SK-N-SH treated with all-trans-retinoic acid at 6 μM for 48 hours (cell line): ENCODE results near the gene AOPEP.

Source experiments
- ATAC-seq: fragments of 200-7000 bp; cut with Tn5 transposase; 3 replicates; pipeline ENCODE4 v1.9.1; 2020; ENCODE audit warnings: mild to moderate bottlenecking, moderate library complexity
- ARNTL ChIP-seq: fragments of 450-650 bp; formaldehyde crosslinking; IDR thresholded peaks from 2 replicates; pipeline ENCODE4 v1.5.0; 2020; ENCODE audit warnings: low read depth, mild to moderate bottlenecking, moderate library complexity, borderline replicate concordance
- BACH2 ChIP-seq: fragments of 250-450 bp; sonication (Bioruptor Pico); IDR thresholded peaks from 2 replicates; pipeline ENCODE4 v1.9.0; 2021; ENCODE audit warnings: mild to moderate bottlenecking, borderline replicate concordance
- CSDC2 ChIP-seq: fragments of 250-450 bp; sonication (Bioruptor Pico); IDR thresholded peaks from 2 replicates; pipeline ENCODE4 v1.5.0; 2020; ENCODE audit warnings: mild to moderate bottlenecking, moderate library complexity
- ISL1 ChIP-seq: fragments of 250-450 bp; sonication (Bioruptor Pico); IDR thresholded peaks from 2 replicates; pipeline ENCODE4 v2.1.2; 2022; ENCODE audit warnings: mild to moderate bottlenecking, moderate library complexity
- OSR1 ChIP-seq: fragments of 250-450 bp; sonication (Bioruptor Pico); IDR thresholded peaks from 2 replicates; pipeline ENCODE4 v1.8.0; 2022; ENCODE audit warnings: moderate library complexity, mild to moderate bottlenecking, inconsistent platforms
- PATZ1 ChIP-seq: fragments of 250-450 bp; sonication (Bioruptor Pico); IDR thresholded peaks from 2 replicates; pipeline ENCODE4 v1.8.0; 2020; ENCODE audit warnings: mild to moderate bottlenecking, moderate library complexity, borderline replicate concordance
- POU6F1 ChIP-seq: fragments of 250-450 bp; sonication (Bioruptor Pico); IDR thresholded peaks from 2 replicates; pipeline ENCODE4 v1.8.0; 2021; ENCODE audit warnings: low read depth, mild to moderate bottlenecking, moderate library complexity, borderline replicate concordance
- PPARA ChIP-seq: fragments of 250-450 bp; sonication (Bioruptor Pico); IDR thresholded peaks from 2 replicates; pipeline ENCODE4 v1.5.0; 2020; ENCODE audit warnings: mild to moderate bottlenecking, borderline replicate concordance
- RARB ChIP-seq: fragments of 250-450 bp; sonication (Bioruptor Pico); IDR thresholded peaks from 2 replicates; pipeline ENCODE4 v1.8.0; 2021; ENCODE audit warnings: mild to moderate bottlenecking, moderate library complexity
- TCF4 ChIP-seq: fragments of 250-450 bp; sonication (Bioruptor Pico); IDR thresholded peaks from 2 replicates; pipeline ENCODE4 v1.8.0; 2021; ENCODE audit warnings: mild to moderate bottlenecking, moderate library complexity, borderline replicate concordance
- TSHZ2 ChIP-seq: fragments of 250-450 bp; sonication (Bioruptor Pico); IDR thresholded peaks from 2 replicates; pipeline ENCODE4 v1.5.0; 2020; ENCODE audit warnings: mild to moderate bottlenecking, moderate library complexity
- ZC3H10 ChIP-seq: fragments of 250-450 bp; sonication (Bioruptor Pico); IDR thresholded peaks from 2 replicates; pipeline ENCODE4 v1.5.1; 2021; ENCODE audit warnings: mild to moderate bottlenecking, moderate library complexity
- ZFP30 ChIP-seq: fragments of 450-650 bp; formaldehyde crosslinking; IDR thresholded peaks from 2 replicates; pipeline ENCODE4 v1.5.0; 2022; ENCODE audit warnings: mild to moderate bottlenecking, moderate library complexity
- ZNF565 ChIP-seq: fragments of 450-650 bp; formaldehyde crosslinking; conservative IDR thresholded peaks from 2 replicates; pipeline ENCODE4 v1.5.0; 2020; ENCODE audit warnings: low read depth, mild to moderate bottlenecking, moderate library complexity
- ZNF70 ChIP-seq: fragments of 450-650 bp; formaldehyde crosslinking; IDR thresholded peaks from 2 replicates; pipeline ENCODE4 v1.5.0; 2020; ENCODE audit warnings: mild to moderate bottlenecking, moderate library complexity
- ZNF8 ChIP-seq: fragments of 450-650 bp; formaldehyde crosslinking; IDR thresholded peaks from 2 replicates; pipeline ENCODE4 v1.5.0; 2020; ENCODE audit warnings: mild to moderate bottlenecking, moderate library complexity

AOPEP gene

GRCh38 chr9:95104980-95105379 lies 378.5 kb downstream of the AOPEP start:
- no peak for ATAC-seq
- no peak for TF ChIP-seq ZNF70 (CRISPR knock-in tag)
- no peak for TF ChIP-seq TCF4 (CRISPR knock-in tag)
- no peak for TF ChIP-seq ISL1
- no peak for TF ChIP-seq PATZ1 (CRISPR knock-in tag)
- no peak for TF ChIP-seq ZC3H10 (CRISPR knock-in tag)
- TF ChIP-seq CSDC2, result no peak
- TF ChIP-seq OSR1, result no peak
- TF ChIP-seq ZNF8 (CRISPR knock-in tag), result no peak
- TF ChIP-seq BACH2 (CRISPR knock-in tag), result no peak
- TF ChIP-seq TSHZ2 (CRISPR knock-in tag), result no peak
- TF ChIP-seq RARB, result no peak
- no peak for TF ChIP-seq ZNF565 (CRISPR knock-in tag)
- TF ChIP-seq PPARA (CRISPR knock-in tag), result no peak
- TF ChIP-seq ARNTL (CRISPR knock-in tag), result no peak
- TF ChIP-seq ZFP30, result no peak

GRCh38 chr9:95105519-95106287 lies 379.2 kb downstream of the AOPEP start:
- no peak for TF ChIP-seq POU6F1 (CRISPR knock-in tag)
- no peak for TF ChIP-seq PATZ1 (CRISPR knock-in tag)
- no peak for TF ChIP-seq RARB
- no peak for ATAC-seq

- no peak for ATAC-seq
- no peak for TF ChIP-seq POU6F1 (CRISPR knock-in tag)
- TF ChIP-seq ZC3H10 (CRISPR knock-in tag), result no peak
- no peak for TF ChIP-seq TSHZ2 (CRISPR knock-in tag)
- TF ChIP-seq ZNF565 (CRISPR knock-in tag), result no peak
Measured at GRCh38 chr9:95107001-95107749, 380.7 kb downstream of the AOPEP start.
